CD4-positive, CD25-positive, alpha-beta regulatory T cell (primary cell): ENCODE measurements around the gene HTR1D. TPM values are rescaled to one million over a fixed set of nuclear protein-coding genes. Genes with fewer than 3 reads are reported as not detected.

Experiments
- ATAC-seq, 2 donors: fragments of 150-1000 bp; cut with Tn5 transposase; one replicate each; pipeline ENCODE4 v1.10.0; 2021; ENCODE audit warnings: low read depth in 2 of 2, moderate number of reproducible peaks in 2 of 2, moderate library complexity in 1 of 2
- DNase-seq, 3 donors: peaks; one replicate each; pipeline versions ENCODE4 v3.0.0 to v3.0.0-alpha.2; 2012 to 2022; ENCODE audit warnings: mixed read lengths in 1 of 3
- H3K27ac ChIP-seq: one replicate; pipeline ENCODE4 v1.7.0; 2013; ENCODE audit warnings: mild to moderate bottlenecking, low read length; ENCODE audit not compliant: insufficient read depth, poor library complexity, severe bottlenecking
- H3K27me3 ChIP-seq: one replicate; pipeline ENCODE4 v1.7.0; 2013; ENCODE audit warnings: low read length; ENCODE audit not compliant: control insufficient read depth, insufficient read depth
- H3K36me3 ChIP-seq: one replicate; pipeline ENCODE4 v1.7.0; 2013; ENCODE audit warnings: mild to moderate bottlenecking, low read length, moderate library complexity; ENCODE audit not compliant: control insufficient read depth, insufficient read depth
- H3K4me1 ChIP-seq: 2 replicates; pipeline ENCODE4 v1.7.0; 2013; ENCODE audit warnings: mild to moderate bottlenecking, low read length; ENCODE audit not compliant: insufficient read depth, control insufficient read depth, poor library complexity, severe bottlenecking
- H3K4me3 ChIP-seq: one replicate; pipeline ENCODE4 v1.7.0; 2013; ENCODE audit warnings: low read depth, mild to moderate bottlenecking, low read length, moderate library complexity
- H3K9me3 ChIP-seq, 2 experiments: 1 replicate in 1 of 2; 2 replicates in 1 of 2; pipeline ENCODE4 v1.7.0; 2013; ENCODE audit warnings: low read length in 2 of 2, mild to moderate bottlenecking in 1 of 2, moderate library complexity in 1 of 2; ENCODE audit not compliant: control insufficient read depth in 2 of 2
- H3K27ac Mint-ChIP-seq, 3 donors: one replicate each; pipeline ENCODE4 v1.8.0; 2020 to 2022; ENCODE audit warnings: mild to moderate bottlenecking in 3 of 3, mixed read lengths in 3 of 3, moderate library complexity in 2 of 3
- H3K27me3 Mint-ChIP-seq: one replicate; pipeline ENCODE4 v1.8.0; 2022; ENCODE audit warnings: mild to moderate bottlenecking, mixed read lengths
- H3K36me3 Mint-ChIP-seq: one replicate; pipeline ENCODE4 v1.8.0; 2020; ENCODE audit warnings: mixed read lengths
- H3K4me1 Mint-ChIP-seq, 4 donors: one replicate each; pipeline ENCODE4 v1.8.0; 2020 to 2022; ENCODE audit warnings: mixed read lengths in 4 of 4, mild to moderate bottlenecking in 1 of 4
- H3K4me3 Mint-ChIP-seq, 4 donors: one replicate each; pipeline ENCODE4 v1.8.0; 2020 to 2022; ENCODE audit warnings: mild to moderate bottlenecking in 4 of 4, mixed read lengths in 4 of 4, moderate library complexity in 3 of 4
- H3K9me3 Mint-ChIP-seq, 7 donors: one replicate each; pipeline ENCODE4 v1.8.0; 2020 to 2022; ENCODE audit warnings: mixed read lengths in 7 of 7, mild to moderate bottlenecking in 3 of 7, moderate library complexity in 2 of 7
- polyA plus RNA-seq, 4 donors: library from polyadenylated mRNA; unstranded; fragments of 300-500 nt; fragmentation: Illumina TruSeq; gene quantifications; one replicate each; pipeline ENCODE4 v1.2.3, GENCODE V29; 2021
- total RNA-seq: library from RNA; stranded (reverse); gene quantifications from one replicate; pipeline ENCODE4 v1.2.3, GENCODE V29; 2022

HTR1D gene
- total and polyA plus RNA-seq, 5 donors from 2014 or later, result not detected

DNA sequence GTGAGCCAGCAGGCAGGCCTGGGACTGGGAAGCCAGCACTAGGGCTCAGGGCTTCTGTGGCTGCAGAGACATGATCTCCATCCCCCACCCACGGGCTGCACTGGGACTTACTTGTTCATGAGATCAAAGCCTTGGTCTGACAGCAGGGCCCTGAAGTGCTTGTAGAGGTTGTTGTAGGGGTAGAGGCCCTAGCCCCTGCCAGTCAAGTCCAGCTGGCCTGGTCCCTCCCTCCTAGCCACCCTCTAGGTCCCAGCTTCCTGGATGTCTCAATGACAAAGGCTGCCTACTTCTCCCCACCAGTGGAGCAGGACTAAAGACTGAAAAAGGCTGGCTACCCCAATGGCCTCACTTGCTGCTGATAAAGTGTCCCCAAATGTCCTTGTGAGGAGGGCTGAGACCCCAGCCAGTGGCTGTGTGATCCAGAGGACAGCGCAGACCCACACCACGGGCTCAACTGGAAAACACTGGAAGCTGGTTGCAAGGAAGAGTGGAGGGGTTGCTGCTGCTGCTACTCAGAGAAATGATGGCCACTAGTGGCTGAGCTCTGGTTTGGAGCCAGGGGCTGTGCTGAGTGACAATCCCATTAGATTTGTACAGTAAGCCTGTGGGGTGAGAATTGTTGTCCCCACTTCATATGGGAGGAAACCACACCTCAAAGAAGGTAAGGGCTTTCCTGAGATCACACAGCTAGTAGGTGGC lies 1.4 kb downstream of the HTR1D start:
- peaks cover 0 to 4% (median 0%) of the 10 kb centered on the region in 7 donors for H3K9me3 Mint-ChIP-seq
- no peak for ATAC-seq
- DNase-seq, result no peak
- H3K9me3 ChIP-seq, result no peaks in the 10 kb centered on the region
- H3K27ac ChIP-seq, result no peak overlapping the region
- peak overlapping the region in 1 of 4 donors; percentile 54 for H3K4me3 Mint-ChIP-seq
- peaks cover 0 to 14% (median 5%) of the 10 kb centered on the region in 4 donors for H3K4me1 Mint-ChIP-seq
- no peak overlapping the region for H3K4me3 ChIP-seq
- peaks cover 65% of the 10 kb centered on the region for H3K27me3 Mint-ChIP-seq
- H3K4me1 ChIP-seq, result peaks cover 13% of the 10 kb centered on the region
- H3K36me3 Mint-ChIP-seq, result no peaks in the 10 kb centered on the region
- no peaks in the 10 kb centered on the region for H3K36me3 ChIP-seq
- peaks cover 29% of the 10 kb centered on the region for H3K27me3 ChIP-seq
- H3K27ac Mint-ChIP-seq, result no peak overlapping the region

GRCh38 chr1:23215291-23215690 lies 2.0 kb downstream of the HTR1D start:
- H3K9me3 ChIP-seq, result no peaks in the 10 kb centered on the region
- no peak for DNase-seq
- no peaks in the 10 kb centered on the region for H3K36me3 Mint-ChIP-seq
- ATAC-seq, result no peak
- H3K27me3 ChIP-seq, result peaks cover 29% of the 10 kb centered on the region
- no peak overlapping the region for H3K27ac Mint-ChIP-seq
- H3K27me3 Mint-ChIP-seq, result peaks cover 66% of the 10 kb centered on the region
- H3K4me1 Mint-ChIP-seq, result peaks cover 0 to 14% (median 5%) of the 10 kb centered on the region in 4 donors
- H3K27ac ChIP-seq, result no peak overlapping the region
- H3K4me3 ChIP-seq, result no peak overlapping the region
- H3K9me3 Mint-ChIP-seq, result peaks cover 0 to 4% (median 0%) of the 10 kb centered on the region in 7 donors
- no peak overlapping the region for H3K4me3 Mint-ChIP-seq
- no peaks in the 10 kb centered on the region for H3K36me3 ChIP-seq
- peaks cover 13% of the 10 kb centered on the region for H3K4me1 ChIP-seq

GRCh38 chr1:23214640-23215039 lies 2.7 kb downstream of the HTR1D start:
- H3K36me3 ChIP-seq, result no peaks in the 10 kb centered on the region
- no peak for DNase-seq
- peaks cover 29% of the 10 kb centered on the region for H3K27me3 ChIP-seq
- Mint-ChIP-seq H3K4me3 (peak overlapping the region in 1 of 4 donors; percentile 5), H3K36me3 (no peaks in the 10 kb centered on the region), H3K27me3 (peaks cover 63% of the 10 kb centered on the region), H3K4me1 (peaks cover 0 to 14% (median 5%) of the 10 kb centered on the region in 4 donors), H3K9me3 (peaks cover 0 to 4% (median 0%) of the 10 kb centered on the region in 7 donors), H3K27ac (no peak overlapping the region)
- H3K9me3 ChIP-seq, result no peaks in the 10 kb centered on the region
- peaks cover 13% of the 10 kb centered on the region for H3K4me1 ChIP-seq
- H3K4me3 ChIP-seq, result no peak overlapping the region
- no peak for ATAC-seq
- H3K27ac ChIP-seq, result no peak overlapping the region

DNA sequence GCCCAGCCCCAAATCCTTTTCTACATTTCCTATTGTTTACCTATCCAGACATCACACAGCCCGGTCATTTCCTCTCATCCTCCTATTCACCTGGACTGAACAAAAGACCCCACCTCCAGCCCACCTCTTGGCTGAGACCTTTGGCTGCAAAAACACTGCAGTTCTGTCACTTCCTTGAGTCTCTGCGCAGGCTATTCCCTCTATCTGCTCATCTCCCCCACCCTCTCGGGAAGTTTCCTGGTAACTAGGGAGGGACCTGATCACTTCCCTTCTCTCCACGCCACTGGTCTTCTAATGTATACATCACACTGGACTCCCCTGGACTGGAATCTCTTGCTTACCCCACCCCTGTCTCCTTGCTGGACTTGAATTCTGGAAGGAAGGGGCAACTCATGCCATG lies 5.3 kb downstream of the HTR1D start:
- peaks cover 46% of the 10 kb centered on the region for H3K27me3 Mint-ChIP-seq

DNA sequence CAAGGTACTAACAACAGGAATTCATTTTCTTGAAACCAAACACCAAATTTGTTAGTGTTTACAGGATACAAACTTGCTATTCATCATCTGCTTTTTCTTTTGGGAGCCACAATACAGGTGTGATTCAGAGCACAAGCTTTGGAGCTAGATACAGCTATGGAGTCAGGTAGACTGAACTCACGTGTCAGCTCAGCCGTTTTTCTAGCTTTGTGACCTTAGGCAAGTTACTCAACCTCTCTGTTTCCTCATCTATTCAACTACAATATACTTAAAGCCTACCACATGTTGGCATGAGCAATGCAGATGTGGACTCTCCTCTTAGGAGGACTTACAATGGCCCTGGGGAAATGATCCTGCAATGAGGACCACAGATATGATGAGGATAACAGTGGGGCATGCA lies 6.3 kb downstream of the HTR1D start:
- H3K4me1 ChIP-seq, result no peaks in the 10 kb centered on the region
- H3K4me1 Mint-ChIP-seq, result peaks cover 0 to 4% (median 2%) of the 10 kb centered on the region in 4 donors
- no peak overlapping the region for H3K27ac ChIP-seq
- peaks cover 22% of the 10 kb centered on the region for H3K27me3 ChIP-seq
- no peaks in the 10 kb centered on the region for H3K9me3 ChIP-seq
- H3K27me3 Mint-ChIP-seq, result peaks cover 47% of the 10 kb centered on the region
- no peak overlapping the region for H3K27ac Mint-ChIP-seq
- H3K4me3 ChIP-seq, result no peak overlapping the region
- DNase-seq (no peak), ATAC-seq (no peak)
- H3K9me3 Mint-ChIP-seq, result peaks cover 0 to 1% (median 0%) of the 10 kb centered on the region in 7 donors
- no peaks in the 10 kb centered on the region for H3K36me3 Mint-ChIP-seq
- no peak overlapping the region for H3K4me3 Mint-ChIP-seq
- no peaks in the 10 kb centered on the region for H3K36me3 ChIP-seq

More for the DNA sequence above, 5.3 kb downstream of the HTR1D start:
- Mint-ChIP-seq H3K4me1 (peaks cover 0 to 9% (median 4%) of the 10 kb centered on the region in 4 donors), H3K9me3 (peaks cover 0 to 1% (median 0%) of the 10 kb centered on the region in 7 donors), H3K4me3 (no peak overlapping the region), H3K36me3 (no peaks in the 10 kb centered on the region), H3K27ac (no peak overlapping the region)
- Histone ChIP-seq H3K9me3 (no peaks in the 10 kb centered on the region), H3K27ac (no peak overlapping the region), H3K27me3 (peaks cover 26% of the 10 kb centered on the region), H3K4me3 (no peak overlapping the region), H3K4me1 (peaks cover 5% of the 10 kb centered on the region), H3K36me3 (no peaks in the 10 kb centered on the region)
- ATAC-seq (no peak), DNase-seq (no peak)

GRCh38 chr1:23210351-23210785 lies 6.9 kb downstream of the HTR1D start:
- Histone ChIP-seq H3K36me3 (no peaks in the 10 kb centered on the region), H3K27me3 (peaks cover 16% of the 10 kb centered on the region), H3K9me3 (no peaks in the 10 kb centered on the region), H3K4me3 (no peak overlapping the region), H3K27ac (no peak overlapping the region), H3K4me1 (no peaks in the 10 kb centered on the region)
- H3K9me3 Mint-ChIP-seq, result peaks cover 0 to 1% (median 0%) of the 10 kb centered on the region in 7 donors
- DNase-seq (no peak), ATAC-seq (no peak)
- H3K27ac Mint-ChIP-seq, result no peak overlapping the region
- H3K4me1 Mint-ChIP-seq, result peaks cover 0 to 4% (median 2%) of the 10 kb centered on the region in 4 donors
- no peak overlapping the region for H3K4me3 Mint-ChIP-seq
- H3K27me3 Mint-ChIP-seq, result peaks cover 42% of the 10 kb centered on the region
- H3K36me3 Mint-ChIP-seq, result no peaks in the 10 kb centered on the region

DNA sequence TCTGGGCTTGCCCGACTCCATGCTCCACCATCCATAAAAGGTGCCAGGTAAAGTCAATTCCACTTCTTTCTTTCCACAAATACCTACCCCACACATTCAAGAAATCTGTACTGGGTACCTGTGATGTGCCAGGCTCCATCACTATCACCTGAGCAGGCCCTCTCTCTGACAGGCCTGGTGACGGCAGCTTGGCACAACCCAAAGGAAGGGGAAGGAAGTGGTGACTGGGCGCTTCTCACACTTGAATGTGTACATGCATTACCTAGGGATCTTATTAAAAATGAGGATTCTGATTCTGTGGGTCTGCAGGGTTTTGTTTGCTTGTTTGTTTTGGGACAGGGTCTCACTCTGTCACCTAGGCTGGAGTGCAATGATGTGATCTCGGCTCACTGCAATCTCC lies 7.5 kb downstream of the HTR1D start:
- H3K27me3 ChIP-seq, result peaks cover 12% of the 10 kb centered on the region
- Mint-ChIP-seq H3K27me3 (peaks cover 38% of the 10 kb centered on the region), H3K9me3 (peaks cover 0 to 1% (median 0%) of the 10 kb centered on the region in 7 donors), H3K4me3 (no peak overlapping the region), H3K27ac (peak overlapping the region in 1 of 3 donors; percentile 56), H3K36me3 (no peaks in the 10 kb centered on the region), H3K4me1 (peaks cover 0 to 3% (median 1%) of the 10 kb centered on the region in 4 donors)
- H3K9me3 ChIP-seq, result no peaks in the 10 kb centered on the region
- no peaks in the 10 kb centered on the region for H3K4me1 ChIP-seq
- H3K27ac ChIP-seq, result no peak overlapping the region
- no peak for DNase-seq
- H3K4me3 ChIP-seq, result no peak overlapping the region
- no peaks in the 10 kb centered on the region for H3K36me3 ChIP-seq
- ATAC-seq, result no peak

- H3K27me3 Mint-ChIP-seq, result peaks cover 31% of the 10 kb centered on the region
- ATAC-seq, result no peak
- no peak for DNase-seq
- Histone ChIP-seq H3K4me3 (no peak overlapping the region), H3K27ac (no peak overlapping the region), H3K36me3 (no peaks in the 10 kb centered on the region), H3K4me1 (no peaks in the 10 kb centered on the region), H3K27me3 (peaks cover 8% of the 10 kb centered on the region), H3K9me3 (no peaks in the 10 kb centered on the region)
- no peak overlapping the region for H3K4me3 Mint-ChIP-seq
- H3K27ac Mint-ChIP-seq, result no peak overlapping the region
- peaks cover 0 to 2% (median 0%) of the 10 kb centered on the region in 4 donors for H3K4me1 Mint-ChIP-seq
- H3K36me3 Mint-ChIP-seq, result no peaks in the 10 kb centered on the region
- H3K9me3 Mint-ChIP-seq, result peaks cover 0 to 1% (median 0%) of the 10 kb centered on the region in 7 donors
Observed at GRCh38 chr1:23208527-23208926, 8.8 kb downstream of the HTR1D start.
